Loucy (cell line): ENCODE measurements around the gene PCSK4.

Experiments
- EZH2phosphoT487 ChIP-seq: fragments of 200-600 bp; IDR thresholded peaks from 2 replicates; pipeline ENCODE4 v1.6.1; 2018; ENCODE audit warnings: antibody characterized with exemption, mild to moderate bottlenecking, moderate library complexity, borderline replicate concordance
- TF ChIP-seq, protein P1 (sequence below): fragments of 200-600 bp; sonication (generic); conservative IDR thresholded peaks from 2 replicates; pipeline ENCODE4 v1.5.1; 2014; ENCODE audit warnings: mild to moderate bottlenecking, antibody characterized with exemption, low read length

DNA sequence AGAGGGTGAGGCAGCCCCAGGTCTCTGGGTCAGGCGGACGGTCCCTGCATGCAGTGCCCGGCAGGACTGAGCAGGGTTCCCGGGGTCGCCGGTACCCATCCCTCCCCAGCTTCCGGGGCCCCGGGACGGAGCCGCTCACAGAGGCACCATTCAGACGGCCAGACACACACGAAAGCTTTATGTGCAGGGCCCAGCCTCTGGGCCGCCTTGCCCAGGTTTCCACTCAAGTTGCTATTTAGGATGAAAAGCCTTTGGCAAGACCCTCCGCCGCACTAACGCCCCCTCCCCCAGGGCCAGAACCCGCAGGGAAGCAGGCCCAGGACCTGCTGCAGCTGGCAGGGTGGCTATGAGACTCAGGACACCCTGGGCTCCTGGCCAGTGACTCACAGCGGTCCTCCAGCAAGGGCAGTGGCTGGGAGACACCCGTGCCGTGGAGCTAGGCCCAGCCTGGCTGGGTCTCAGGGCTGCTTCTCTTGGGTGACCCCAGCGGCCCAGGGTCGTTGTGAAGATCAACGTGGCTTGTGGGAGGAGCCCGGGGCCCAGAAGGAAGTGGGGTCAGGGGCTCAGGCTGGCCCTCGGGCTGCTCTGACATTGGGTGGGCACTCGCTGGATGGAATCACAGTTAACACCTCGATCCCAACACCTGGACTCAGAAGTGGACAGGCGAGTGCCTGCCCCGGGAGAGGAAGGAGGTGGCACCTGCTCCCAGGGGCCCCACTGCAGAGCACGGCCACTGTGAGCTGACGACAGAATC is 16.0 kb downstream of the PCSK4 start:
- TF ChIP-seq, protein P1, sequence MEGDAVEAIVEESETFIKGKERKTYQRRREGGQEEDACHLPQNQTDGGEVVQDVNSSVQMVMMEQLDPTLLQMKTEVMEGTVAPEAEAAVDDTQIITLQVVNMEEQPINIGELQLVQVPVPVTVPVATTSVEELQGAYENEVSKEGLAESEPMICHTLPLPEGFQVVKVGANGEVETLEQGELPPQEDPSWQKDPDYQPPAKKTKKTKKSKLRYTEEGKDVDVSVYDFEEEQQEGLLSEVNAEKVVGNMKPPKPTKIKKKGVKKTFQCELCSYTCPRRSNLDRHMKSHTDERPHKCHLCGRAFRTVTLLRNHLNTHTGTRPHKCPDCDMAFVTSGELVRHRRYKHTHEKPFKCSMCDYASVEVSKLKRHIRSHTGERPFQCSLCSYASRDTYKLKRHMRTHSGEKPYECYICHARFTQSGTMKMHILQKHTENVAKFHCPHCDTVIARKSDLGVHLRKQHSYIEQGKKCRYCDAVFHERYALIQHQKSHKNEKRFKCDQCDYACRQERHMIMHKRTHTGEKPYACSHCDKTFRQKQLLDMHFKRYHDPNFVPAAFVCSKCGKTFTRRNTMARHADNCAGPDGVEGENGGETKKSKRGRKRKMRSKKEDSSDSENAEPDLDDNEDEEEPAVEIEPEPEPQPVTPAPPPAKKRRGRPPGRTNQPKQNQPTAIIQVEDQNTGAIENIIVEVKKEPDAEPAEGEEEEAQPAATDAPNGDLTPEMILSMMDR = no peak
- TF ChIP-seq EZH2phosphoT487 = no peak
